HK-2 (cell line): ENCODE data around the gene TOM1L2.
"Not testable (repeated sequence)": the region's sequence is repeated elsewhere in the genome, so short reads cannot be mapped to it uniquely, and the experiment has no call there.

Experiments used
- DNase-seq: peaks from one replicate; pipeline ENCODE4 v3.0.0-alpha.2; 2018; ENCODE audit not compliant: unreplicated experiment

TOM1L2 gene

DNA sequence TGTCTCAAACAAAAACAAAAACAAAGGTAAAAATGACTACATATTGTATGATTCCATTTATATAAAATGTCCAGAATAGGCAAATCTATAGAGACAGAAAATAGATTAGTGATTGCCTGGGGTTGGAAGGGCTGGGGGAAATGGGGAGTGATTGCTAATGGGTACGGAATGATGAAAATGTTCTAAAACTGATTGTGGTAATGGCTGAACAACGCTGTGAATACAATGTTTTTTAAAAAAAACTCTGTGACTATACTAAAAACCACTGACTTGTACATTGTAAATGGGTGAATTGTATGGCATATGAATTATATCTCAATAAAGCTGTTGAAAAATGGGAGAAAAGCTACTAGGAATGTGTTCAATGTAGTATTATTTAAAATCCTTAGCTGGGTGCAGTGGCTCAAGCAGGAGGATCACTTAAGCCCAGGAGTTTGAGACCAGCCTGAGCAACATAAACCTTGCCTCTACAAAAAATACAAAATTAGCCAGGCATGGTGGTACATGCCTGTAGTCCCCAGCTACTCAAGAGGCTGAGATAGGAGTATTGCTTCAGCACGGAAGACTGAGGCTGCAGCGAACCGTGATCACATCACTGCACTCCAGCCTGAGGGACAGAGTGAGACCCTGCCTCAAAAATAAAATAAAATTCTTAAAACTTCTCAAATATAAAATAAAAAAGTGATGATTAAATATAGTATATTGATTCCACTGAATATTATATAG lies 47.9 kb downstream of the TOM1L2 start:
- no peak for DNase-seq

- no peak for DNase-seq
Measured at GRCh38 chr17:17922070-17922614, 50.1 kb downstream of the TOM1L2 start.

DNA sequence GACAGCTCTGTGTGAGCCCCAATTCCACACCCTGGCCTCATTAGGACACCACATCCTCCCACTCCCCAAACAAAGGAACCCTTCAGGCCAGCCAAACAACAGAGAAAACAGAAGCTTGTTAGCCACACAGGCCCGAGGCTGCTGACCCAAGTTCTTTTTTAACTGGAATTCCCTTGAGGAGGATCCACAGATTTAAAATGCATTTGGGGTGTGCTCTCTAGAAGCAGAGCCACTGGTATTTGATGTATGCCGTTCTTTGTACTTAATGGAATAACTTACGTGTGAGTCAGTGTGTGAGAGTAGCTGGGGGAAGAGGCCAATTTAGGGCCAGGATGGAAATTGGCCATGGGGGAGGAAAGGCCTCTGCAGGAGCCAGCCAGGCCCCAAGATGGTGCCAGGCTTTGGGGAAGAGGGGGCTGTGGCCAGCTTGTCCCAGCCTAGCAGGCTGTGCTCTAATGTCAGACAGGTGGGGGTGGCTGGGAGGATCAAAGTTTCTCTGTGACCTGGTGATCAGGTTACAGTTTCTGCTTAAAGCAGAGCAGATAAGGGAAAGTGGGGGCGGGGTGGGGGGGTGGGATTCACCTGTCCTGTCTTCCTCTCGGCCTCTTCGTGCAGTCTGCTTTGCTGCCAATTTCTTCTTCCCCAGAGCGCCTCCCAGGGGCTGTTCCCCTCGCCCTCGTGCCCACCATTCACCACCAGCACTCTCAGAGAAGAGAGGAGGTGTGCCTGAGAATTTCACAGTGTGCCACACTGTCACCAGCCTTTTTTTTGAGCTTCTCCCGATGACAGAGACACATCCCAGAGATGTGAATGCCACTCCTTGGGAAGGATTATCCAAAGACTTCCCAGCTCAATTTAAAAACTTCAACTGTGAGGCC lies 50.8 kb downstream of the TOM1L2 start:
- peak; percentile 64 for DNase-seq

DNA sequence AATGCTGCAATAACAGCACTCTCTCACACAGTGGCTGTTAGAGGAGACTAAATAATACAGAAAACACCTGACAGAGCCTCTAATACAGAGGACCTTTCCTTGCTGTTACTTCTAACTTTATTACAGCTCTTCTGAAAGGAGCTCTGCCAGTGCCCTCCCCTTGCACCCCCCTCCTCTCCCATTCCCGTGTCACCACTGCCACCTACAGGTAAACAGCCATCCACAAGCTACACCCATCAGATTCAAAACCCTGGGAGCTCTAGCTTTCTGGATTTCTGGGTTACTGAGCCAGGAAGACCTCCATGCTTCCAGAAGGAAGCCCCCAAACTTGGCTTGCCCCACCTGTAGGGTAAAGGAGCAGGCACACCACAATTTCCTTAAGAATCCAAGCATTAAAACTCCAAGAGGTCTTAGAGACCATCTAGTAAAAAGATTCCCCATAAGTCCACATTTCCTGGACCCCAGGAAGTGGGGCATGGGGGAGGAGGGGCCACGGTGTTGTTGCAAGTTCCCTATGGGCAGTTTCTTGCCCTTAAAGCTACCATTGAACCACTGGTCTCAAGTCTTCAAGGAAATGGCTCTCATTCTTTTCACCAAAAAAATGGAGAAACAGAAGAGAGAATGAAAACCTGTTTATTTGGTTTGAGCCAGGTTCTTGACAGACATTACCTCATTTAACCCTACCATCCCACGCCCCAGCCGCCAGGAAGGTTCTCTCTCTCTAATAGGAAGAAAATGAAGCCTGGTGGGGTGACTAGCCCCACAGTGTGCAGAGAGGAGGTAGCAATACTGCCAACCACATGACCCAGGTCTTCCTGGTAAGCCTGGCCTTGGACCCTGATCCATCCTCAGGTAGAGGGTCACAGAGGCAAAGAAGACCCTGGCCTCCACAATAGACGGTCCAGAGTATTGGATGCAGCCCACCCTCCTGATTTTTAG lies 52.8 kb downstream of the TOM1L2 start:
- DNase-seq: peak; percentile 63

- DNase-seq: no peak
Measured at GRCh38 chr17:17917394-17917793, 54.8 kb downstream of the TOM1L2 start.

DNA sequence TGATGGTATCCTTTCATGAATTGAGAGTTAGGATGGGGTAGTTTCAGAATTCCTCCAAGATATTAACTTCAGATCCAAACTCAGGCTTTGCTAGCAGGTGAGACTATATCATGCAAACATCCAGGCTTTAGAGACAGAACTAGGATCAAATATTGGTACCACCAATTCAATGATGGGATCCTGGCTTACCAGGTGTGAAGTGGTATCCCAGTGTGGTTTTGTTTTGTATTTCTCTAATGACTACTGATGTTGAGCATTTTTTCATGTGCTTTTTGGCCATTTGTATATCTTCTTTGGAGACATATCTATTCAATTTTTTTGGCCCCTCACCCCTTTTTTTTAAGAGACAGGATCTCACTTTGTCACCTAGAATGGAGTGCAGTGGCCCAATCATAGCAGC lies 57.0 kb downstream of the TOM1L2 start:
- no peak for DNase-seq

DNA sequence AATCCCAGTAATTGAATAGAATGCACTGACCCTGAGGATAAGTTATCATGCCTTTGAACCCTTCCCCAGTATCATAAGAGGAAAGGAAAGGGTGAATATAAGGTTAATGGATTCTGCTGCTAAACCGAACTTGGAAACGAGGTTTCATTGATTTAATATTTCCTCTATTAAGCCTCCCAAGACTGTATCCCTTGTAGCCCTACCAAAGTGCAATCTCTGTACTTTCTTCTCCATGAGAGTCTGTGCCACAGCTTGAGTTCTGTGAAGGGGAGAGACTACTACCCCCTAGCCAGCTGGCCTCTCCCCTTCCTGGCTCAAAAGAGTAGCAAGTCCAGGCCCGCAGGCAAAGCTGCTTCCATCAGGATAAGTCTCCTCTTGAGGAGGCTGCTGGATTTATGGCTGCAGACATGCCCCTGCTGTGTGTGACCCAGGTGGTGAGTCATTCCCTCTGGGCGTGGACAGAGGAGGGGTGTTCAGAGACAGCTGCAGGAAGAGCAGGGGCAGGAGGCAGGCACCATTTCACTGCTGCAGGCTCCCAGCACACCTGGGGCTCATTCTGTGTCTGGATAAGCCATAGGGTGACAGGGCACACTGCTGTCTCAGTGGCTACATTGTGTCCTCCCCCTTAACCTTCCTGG lies 58.4 kb downstream of the TOM1L2 start:
- DNase-seq: peak; percentile 74

- DNase-seq: not testable (repeated sequence)
Measured at GRCh38 chr17:17912336-17912735, 59.9 kb downstream of the TOM1L2 start.

GRCh38 chr17:17911001-17911613 lies 61.1 kb downstream of the TOM1L2 start:
- DNase-seq: no peak

DNA sequence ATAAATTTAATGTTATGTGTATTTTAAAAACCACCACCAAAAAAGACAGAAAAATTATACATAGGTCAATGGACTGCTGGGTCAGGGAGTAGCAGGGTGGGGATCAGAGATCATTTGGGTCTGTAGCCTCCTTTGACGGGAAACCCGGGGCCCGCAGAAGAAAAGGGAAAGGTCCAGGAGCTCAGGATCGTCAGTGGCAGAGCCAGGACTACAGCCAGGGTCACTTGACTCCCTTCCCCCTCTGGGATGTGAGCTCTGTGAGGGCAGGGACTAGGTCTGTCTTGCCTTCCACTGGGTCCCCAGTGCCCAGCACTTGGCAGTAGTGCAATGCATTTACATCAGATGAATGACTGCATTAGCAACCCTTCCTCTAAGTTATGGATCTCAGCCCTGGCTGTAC lies 62.1 kb downstream of the TOM1L2 start:
- DNase-seq: no peak

GRCh38 chr17:17909078-17909477 lies 63.1 kb downstream of the TOM1L2 start:
- DNase-seq: no peak

- DNase-seq: no peak
Measured at GRCh38 chr17:17907469-17907868, 64.7 kb downstream of the TOM1L2 start.

GRCh38 chr17:17906418-17907215 lies 65.6 kb downstream of the TOM1L2 start:
- DNase-seq: no peak

DNA sequence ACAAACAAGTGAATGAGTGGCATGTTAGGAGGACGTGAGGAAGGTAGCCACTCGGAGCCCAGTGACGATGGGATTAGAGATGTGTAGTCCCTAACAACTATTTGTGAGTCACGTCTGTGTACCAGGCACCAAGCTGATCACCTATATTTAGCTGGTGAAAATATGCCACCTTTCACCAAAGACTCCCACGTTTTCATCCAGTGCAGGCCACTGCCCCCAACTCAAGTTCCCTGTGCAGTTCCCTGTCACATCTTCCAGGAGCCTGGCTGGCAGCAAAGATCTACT lies 67.2 kb downstream of the TOM1L2 start:
- no peak for DNase-seq

DNA sequence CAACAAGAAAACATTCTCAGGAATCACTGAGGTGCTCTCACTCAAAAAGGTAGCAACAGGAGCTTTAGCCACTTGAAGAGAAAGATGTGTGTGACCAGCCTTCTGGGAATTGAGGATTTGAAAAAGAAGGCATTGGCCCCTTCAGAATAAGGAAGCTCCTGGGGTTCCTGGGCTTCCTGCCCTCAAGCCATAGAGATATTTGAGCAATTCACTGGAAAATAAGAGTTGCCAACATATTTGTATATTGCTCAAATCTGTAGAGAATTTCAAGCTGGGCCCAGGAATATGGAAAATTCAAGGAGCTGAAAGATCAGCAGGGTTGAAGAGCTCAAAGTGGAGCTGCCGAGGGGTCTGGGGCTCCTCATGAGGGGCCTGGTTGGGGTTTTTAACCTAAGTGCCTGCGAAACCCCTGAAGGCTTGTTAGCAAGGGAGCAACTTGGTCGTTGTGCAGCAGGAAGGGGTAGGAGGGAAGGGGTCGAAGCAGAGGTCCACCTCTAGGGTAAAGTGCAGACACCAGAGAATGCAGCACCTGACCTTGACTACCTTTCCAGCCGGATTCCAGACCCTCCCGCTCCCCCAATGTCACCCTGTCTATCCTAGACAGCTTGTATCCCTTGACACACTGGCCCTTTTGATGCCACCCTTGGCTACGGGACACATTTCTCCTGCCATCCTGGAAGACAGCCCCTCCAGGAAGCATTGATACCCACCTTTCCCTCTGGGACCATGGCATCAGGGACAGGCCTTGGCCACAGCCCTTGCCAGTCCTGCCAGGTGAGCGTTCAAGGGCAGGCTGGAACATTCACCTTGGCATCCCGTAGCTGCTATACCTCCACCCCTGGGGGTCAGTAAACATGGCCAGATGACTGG lies 67.8 kb downstream of the TOM1L2 start:
- DNase-seq: no peak

DNA sequence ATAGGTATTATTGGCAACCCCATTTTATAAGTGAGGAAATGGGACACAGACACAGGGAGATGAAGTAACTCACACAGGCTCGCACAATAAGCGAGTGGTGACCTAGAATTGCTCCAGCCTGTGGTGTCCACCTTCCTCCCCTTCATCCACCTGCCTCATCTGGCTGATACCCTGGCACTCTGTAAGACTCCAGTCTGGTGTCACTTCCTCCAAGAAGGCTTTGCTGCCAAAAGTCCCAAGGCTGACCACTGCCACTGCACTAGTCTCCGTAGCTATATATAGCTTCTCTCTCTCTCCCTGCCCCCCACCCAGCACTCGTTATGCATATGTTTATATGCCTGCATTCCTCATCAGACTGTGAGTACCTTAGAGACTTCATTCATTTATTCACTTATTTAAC lies 69.3 kb downstream of the TOM1L2 start:
- DNase-seq: no peak

DNA sequence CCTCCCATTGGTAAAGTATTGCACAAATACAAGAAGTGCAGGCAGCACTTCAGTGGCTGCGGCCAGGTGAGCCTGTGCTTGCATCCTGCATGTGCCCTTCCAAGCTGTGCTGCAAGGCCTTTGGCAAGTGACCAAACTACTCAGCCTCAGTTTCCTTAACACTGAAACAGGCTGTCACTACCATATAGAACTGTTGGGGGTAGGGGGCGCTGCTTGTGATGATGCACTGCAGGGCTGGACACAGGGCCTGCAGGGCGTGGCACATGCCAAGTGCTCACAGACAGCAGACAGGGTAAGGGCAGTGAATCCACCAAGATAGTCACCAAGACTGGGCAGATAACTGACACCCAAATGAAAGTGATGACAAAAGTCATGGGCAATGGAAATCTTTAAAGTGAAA lies 69.8 kb downstream of the TOM1L2 start:
- DNase-seq: no peak

DNA sequence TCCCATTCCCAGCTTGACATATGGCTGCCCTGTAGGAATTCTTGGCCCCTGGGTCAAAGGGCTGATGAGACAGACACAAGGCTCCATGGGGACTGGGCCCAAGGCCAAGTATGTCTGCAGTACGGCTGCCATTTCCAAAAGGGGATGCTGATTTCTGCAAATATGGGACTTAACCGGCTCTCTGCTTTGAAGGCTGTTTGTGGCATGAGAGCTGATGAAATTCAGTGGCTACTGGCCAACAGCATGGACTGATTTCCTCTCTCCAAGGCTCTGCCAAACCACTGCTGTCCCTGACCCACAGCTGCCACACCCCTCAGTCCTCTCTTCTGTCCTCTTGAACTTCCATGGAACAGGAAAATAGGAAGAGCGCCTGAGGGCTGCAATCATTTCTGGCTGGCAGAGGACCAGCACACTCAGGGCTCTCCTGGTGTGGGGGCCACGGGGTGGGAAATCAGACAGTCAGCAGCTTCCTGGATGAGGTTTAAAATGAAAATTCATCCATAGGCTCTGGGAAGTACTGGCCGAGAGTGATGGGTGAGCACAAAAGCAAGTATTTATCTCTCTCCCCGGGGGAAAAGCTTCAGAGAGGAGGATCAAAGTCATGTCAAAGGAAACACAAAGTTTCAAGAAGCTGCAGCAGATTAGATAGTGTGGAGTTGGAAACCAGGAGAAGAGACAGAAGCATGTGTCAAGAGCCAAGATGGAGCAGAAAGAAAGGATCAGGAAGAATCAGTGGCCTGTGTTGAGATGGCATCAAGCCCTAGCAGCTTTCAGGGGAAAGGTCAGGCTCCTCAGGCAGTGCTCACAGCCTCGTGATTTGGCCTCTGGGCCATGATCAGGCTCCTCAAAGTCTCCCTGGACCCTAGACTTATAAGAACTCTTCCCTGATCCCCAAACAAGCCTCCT lies 71.3 kb downstream of the TOM1L2 start:
- DNase-seq: peak; percentile 56
